GM21786 (cell line): ENCODE data around the gene SCARB1.

Experiments used
- ATAC-seq: cut with Tn5 transposase; IDR thresholded peaks from one replicate; pipeline ENCODE4 v1.9.1; 2021; ENCODE audit not compliant: unreplicated experiment

The SCARB1 gene

GRCh38 chr12:124734224-124734788 lies 129.4 kb downstream of the SCARB1 start:
- no peak for ATAC-seq

GRCh38 chr12:124733086-124733485 lies 130.6 kb downstream of the SCARB1 start:
- no peak for ATAC-seq

- no peak for ATAC-seq
Measured at GRCh38 chr12:124732275-124733075, 131.2 kb downstream of the SCARB1 start.

- no peak for ATAC-seq
Measured at GRCh38 chr12:124731869-124732268, 131.8 kb downstream of the SCARB1 start.

- no peak for ATAC-seq
Measured at GRCh38 chr12:124730455-124730932, 133.2 kb downstream of the SCARB1 start.

GRCh38 chr12:124727922-124728321 lies 135.7 kb downstream of the SCARB1 start:
- no peak for ATAC-seq

GRCh38 chr12:124727264-124727800 lies 136.3 kb downstream of the SCARB1 start:
- ATAC-seq = peak; percentile 86
